HEK293 (cell line): Measurements from ENCODE around the gene COQ8B.

Source experiments
- CTCF ChIA-PET: fragments of 350-600 bp; formaldehyde crosslinking; extraction: SDS; loops from one replicate; lab custom pipeline; 2021; ENCODE audit warnings: antibody characterized with exemption; lab: Yijun Ruan, JAX
- POLR2A ChIA-PET: fragments of 300-600 bp; formaldehyde crosslinking; extraction: SDS; loops from one replicate; lab custom pipeline; 2020; ENCODE audit warnings: antibody characterized with exemption, inconsistent platforms; lab: Yijun Ruan, JAX
- H3K27ac ChIP-seq: fragments of 200-500 bp; sonication (Bioruptor generic); 2 replicates; pipeline ENCODE4 v1.5.1; 2014; ENCODE audit warnings: low read depth, low read length, control low read depth, inconsistent platforms; ENCODE audit errors: extremely low read depth
- H3K36me3 ChIP-seq, 2 experiments: fragments of 200-500 bp in 1 of 2; sonication (Bioruptor generic) in 1 of 2; 1 replicate in 1 of 2; 2 replicates in 1 of 2; pipeline ENCODE4 v1.5.1; 2014 to 2017; ENCODE audit warnings: inconsistent platforms in 2 of 2, low read length in 2 of 2; ENCODE audit not compliant: control insufficient read depth in 2 of 2, insufficient read depth in 1 of 2
- H3K4me1 ChIP-seq: fragments of 200-500 bp; sonication (Bioruptor generic); 2 replicates; pipeline ENCODE4 v1.5.1; 2014; ENCODE audit warnings: mild to moderate bottlenecking, low read length, inconsistent platforms; ENCODE audit not compliant: control insufficient read depth, insufficient read depth
- H3K4me3 ChIP-seq: 2 replicates; pipeline ENCODE4 v1.5.1; 2011; ENCODE audit warnings: low read depth, mild to moderate bottlenecking, control low read depth, low read length, moderate library complexity
- H3K9me3 ChIP-seq: fragments of 200-500 bp; sonication (Bioruptor generic); 2 replicates; pipeline ENCODE4 v1.5.1; 2014; ENCODE audit warnings: low read depth, low read length, inconsistent platforms; ENCODE audit not compliant: control insufficient read depth, insufficient read depth
- GLIS1 ChIP-seq: fragments of 450-650 bp; formaldehyde crosslinking; IDR thresholded peaks from 2 replicates; pipeline ENCODE4 v1.5.1; 2016; ENCODE audit warnings: missing biosample characterization, missing genetic modification characterization
- KLF1 ChIP-seq: fragments of 450-650 bp; formaldehyde crosslinking; IDR thresholded peaks from 2 replicates; pipeline ENCODE4 v1.5.1; 2016; ENCODE audit warnings: missing biosample characterization, missing genetic modification characterization
- SP7 ChIP-seq: fragments of 450-650 bp; formaldehyde crosslinking; IDR thresholded peaks from 2 replicates; pipeline ENCODE4 v1.5.1; 2016; ENCODE audit warnings: missing biosample characterization, missing genetic modification characterization
- ZBTB17 ChIP-seq: fragments of 450-650 bp; formaldehyde crosslinking; IDR thresholded peaks from 2 replicates; pipeline ENCODE4 v1.5.1; 2016; ENCODE audit warnings: missing biosample characterization, missing genetic modification characterization
- ZBTB21 ChIP-seq: fragments of 450-650 bp; formaldehyde crosslinking; IDR thresholded peaks from 2 replicates; pipeline ENCODE4 v1.5.1; 2017; ENCODE audit warnings: missing biosample characterization, missing genetic modification characterization
- ZEB2 ChIP-seq: fragments of 450-650 bp; formaldehyde crosslinking; IDR thresholded peaks from 2 replicates; pipeline ENCODE4 v1.5.1; 2016; ENCODE audit warnings: missing biosample characterization, missing genetic modification characterization
- ZIC2 ChIP-seq: fragments of 450-650 bp; formaldehyde crosslinking; IDR thresholded peaks from 2 replicates; pipeline ENCODE4 v1.5.1; 2016; ENCODE audit warnings: missing biosample characterization, missing genetic modification characterization
- ZNF148 ChIP-seq: fragments of 450-650 bp; formaldehyde crosslinking; IDR thresholded peaks from 2 replicates; pipeline ENCODE4 v1.5.0; 2017; ENCODE audit warnings: missing biosample characterization, missing genetic modification characterization, borderline replicate concordance
- ZNF157 ChIP-seq: fragments of 450-650 bp; formaldehyde crosslinking; IDR thresholded peaks from 2 replicates; pipeline ENCODE4 v1.5.1; 2016; ENCODE audit warnings: missing biosample characterization, missing genetic modification characterization
- ZNF280C ChIP-seq: fragments of 450-650 bp; formaldehyde crosslinking; IDR thresholded peaks from 2 replicates; pipeline ENCODE4 v1.5.1; 2016; ENCODE audit warnings: missing biosample characterization, missing genetic modification characterization
- ZNF311 ChIP-seq: fragments of 450-650 bp; formaldehyde crosslinking; IDR thresholded peaks from 2 replicates; pipeline ENCODE4 v1.5.1; 2017; ENCODE audit warnings: missing biosample characterization, missing genetic modification characterization, borderline replicate concordance
- ZNF335 ChIP-seq: fragments of 450-650 bp; formaldehyde crosslinking; conservative IDR thresholded peaks from 2 replicates; pipeline ENCODE4 v1.5.1; 2016; ENCODE audit warnings: missing biosample characterization, missing genetic modification characterization
- ZNF747 ChIP-seq: fragments of 450-650 bp; formaldehyde crosslinking; IDR thresholded peaks from 2 replicates; pipeline ENCODE4 v1.5.1; 2016; ENCODE audit warnings: missing biosample characterization, missing genetic modification characterization
- ZNF791 ChIP-seq: fragments of 450-650 bp; formaldehyde crosslinking; IDR thresholded peaks from 2 replicates; pipeline ENCODE4 v1.5.1; 2016; ENCODE audit warnings: missing biosample characterization, missing genetic modification characterization
- ZSCAN23 ChIP-seq: fragments of 450-650 bp; formaldehyde crosslinking; IDR thresholded peaks from 2 replicates; pipeline ENCODE4 v1.5.1; 2016; ENCODE audit warnings: missing biosample characterization, missing genetic modification characterization
- TF ChIP-seq, protein P1 (sequence below): fragments of 450-650 bp; formaldehyde crosslinking; IDR thresholded peaks from 2 replicates; pipeline ENCODE4 v1.5.1; 2016; ENCODE audit warnings: missing biosample characterization, missing genetic modification characterization

The COQ8B gene

DNA sequence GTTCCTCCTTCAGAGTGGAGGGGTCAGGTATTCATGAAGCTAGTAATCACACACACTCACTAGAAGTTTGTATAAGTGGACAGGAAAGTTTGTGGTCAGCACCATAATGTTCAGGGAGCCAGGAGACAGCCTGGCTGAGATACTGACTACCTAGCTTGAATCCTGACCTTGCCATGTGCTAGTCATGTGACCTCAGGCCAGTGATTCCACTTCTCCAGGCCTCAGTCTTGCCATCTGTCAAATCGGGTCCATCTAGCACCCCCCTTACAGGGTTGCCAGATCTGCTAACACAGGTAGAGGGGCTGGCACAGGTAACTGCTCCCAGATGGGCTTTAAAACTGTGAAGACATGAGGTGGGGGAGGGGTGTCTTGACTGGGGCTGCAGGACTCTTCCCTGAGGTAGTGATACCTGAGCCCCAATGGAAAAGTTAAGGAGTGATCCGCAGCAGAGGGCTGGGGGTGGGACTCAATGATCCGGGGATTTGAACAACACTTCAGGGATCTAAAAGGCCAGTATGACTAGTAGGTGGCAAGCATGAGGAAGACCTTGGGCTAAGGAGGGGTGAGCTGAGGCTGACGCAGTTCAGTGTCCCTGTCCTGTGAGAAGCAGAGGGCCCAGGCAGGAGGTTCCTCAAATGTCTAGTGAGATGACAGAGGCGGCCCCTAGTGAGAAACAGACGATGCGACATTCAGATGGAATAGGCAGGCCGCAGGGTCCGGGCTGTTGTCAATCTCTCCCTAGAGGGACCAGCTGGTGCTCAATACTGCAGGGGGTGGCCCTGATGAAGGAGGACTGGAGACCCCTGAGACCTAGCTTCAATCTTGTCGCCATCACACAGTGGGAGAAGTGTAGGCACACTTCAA lies 25.1 kb upstream of the COQ8B start:
- TF ChIP-seq, protein P1, sequence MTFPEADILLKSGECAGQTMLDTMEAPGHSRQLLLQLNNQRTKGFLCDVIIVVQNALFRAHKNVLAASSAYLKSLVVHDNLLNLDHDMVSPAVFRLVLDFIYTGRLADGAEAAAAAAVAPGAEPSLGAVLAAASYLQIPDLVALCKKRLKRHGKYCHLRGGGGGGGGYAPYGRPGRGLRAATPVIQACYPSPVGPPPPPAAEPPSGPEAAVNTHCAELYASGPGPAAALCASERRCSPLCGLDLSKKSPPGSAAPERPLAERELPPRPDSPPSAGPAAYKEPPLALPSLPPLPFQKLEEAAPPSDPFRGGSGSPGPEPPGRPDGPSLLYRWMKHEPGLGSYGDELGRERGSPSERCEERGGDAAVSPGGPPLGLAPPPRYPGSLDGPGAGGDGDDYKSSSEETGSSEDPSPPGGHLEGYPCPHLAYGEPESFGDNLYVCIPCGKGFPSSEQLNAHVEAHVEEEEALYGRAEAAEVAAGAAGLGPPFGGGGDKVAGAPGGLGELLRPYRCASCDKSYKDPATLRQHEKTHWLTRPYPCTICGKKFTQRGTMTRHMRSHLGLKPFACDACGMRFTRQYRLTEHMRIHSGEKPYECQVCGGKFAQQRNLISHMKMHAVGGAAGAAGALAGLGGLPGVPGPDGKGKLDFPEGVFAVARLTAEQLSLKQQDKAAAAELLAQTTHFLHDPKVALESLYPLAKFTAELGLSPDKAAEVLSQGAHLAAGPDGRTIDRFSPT (tag by site-specific recombination): 0 out of 2 replicates have a peak, but pooled peaks have one; percentile 27
- TF ChIP-seq ZBTB21 (tag by site-specific recombination) (0 out of 2 replicates have a peak, but pooled peaks have one; percentile 12), ZNF747 (tag by site-specific recombination) (no peak), ZSCAN23 (tag by site-specific recombination) (no peak), ZNF280C (tag by site-specific recombination) (no peak), ZNF791 (tag by site-specific recombination) (no peak)
- H3K9me3 ChIP-seq: no peaks in the 10 kb centered on the region
- H3K36me3 ChIP-seq: peaks cover 57 to 67% of the 10 kb centered on the region in 2 experiments
- no peaks in the 10 kb centered on the region for H3K4me1 ChIP-seq
- no peak overlapping the region for H3K4me3 ChIP-seq
- POLR2A ChIA-PET: interaction anchor here (0.5 to 4.3 kb wide), 13 partner anchors 9 to 290 kb away, joined by 3 to 30 read pairs (median 3); partner anchors contain the start of genes ACTMAP, RAB4B and SNRPA
- CTCF ChIA-PET: interaction anchor here (0.6 to 3.3 kb wide), 9 partner anchors 11 to 271 kb away, joined by 3 to 23 read pairs (median 4); partner anchors contain the start of genes COQ8B and ITPKC
- no peak overlapping the region for H3K27ac ChIP-seq

DNA sequence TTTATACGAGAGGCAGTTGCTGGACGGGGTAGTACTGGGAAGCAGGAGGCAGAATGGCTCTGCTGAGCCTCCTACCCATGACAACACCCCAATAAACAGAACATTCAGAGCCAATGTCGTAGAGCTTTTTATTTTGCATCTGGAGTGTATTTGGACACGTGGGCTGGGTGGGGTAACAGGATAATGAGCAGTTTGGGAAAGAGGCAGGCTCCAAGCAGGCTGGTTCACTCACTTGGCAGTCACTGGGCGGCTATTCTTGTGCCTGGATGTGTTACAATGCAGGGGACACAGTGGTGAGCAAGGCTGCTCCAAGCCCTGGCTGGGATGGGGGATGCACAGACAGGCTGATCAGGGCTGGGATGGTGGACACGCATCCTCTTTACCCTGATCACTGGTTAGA lies 24.1 kb upstream of the COQ8B start:
- TF ChIP-seq SP7 (tag by site-specific recombination) (peak; percentile 86), ZNF335 (tag by site-specific recombination) (peak; percentile 27; the same call in 1 of the 2 replicates), ZNF148 (no peak), ZIC2 (no peak), ZNF157 (tag by site-specific recombination) (no peak), KLF1 (tag by site-specific recombination) (peak; percentile 10; the same call in 1 of the 2 replicates), ZBTB17 (tag by site-specific recombination) (peak; percentile 18; the same call in 1 of the 2 replicates), ZEB2 (no peak), GLIS1 (no peak), ZNF311 (no peak)
- H3K4me1 ChIP-seq: no peaks in the 10 kb centered on the region
- no peak overlapping the region for H3K4me3 ChIP-seq
- no peaks in the 10 kb centered on the region for H3K9me3 ChIP-seq
- H3K36me3 ChIP-seq: peaks cover 56 to 75% of the 10 kb centered on the region in 2 experiments
- ChIA-PET POLR2A (interaction anchor here (0.6 to 4.3 kb wide), 7 partner anchors 10 to 686 kb away, joined by 3 to 30 read pairs (median 3); partner anchors contain the start of genes ACTMAP, B3GNT8, RAB4B and SNRPA), CTCF (interaction anchor here (0.6 to 0.7 kb wide), 2 partner anchors 83 to 106 kb away, joined by 3 read pairs; no protein-coding TSS in a partner anchor)
- H3K27ac ChIP-seq: peak overlapping the region; percentile 53; the same call in 1 of the 2 replicates
